ENCODE measurements around the gene GTF2E1. TPM values are rescaled to one million over a fixed set of nuclear protein-coding genes. Genes with fewer than 3 reads are reported as not detected.

GTF2E1 gene
- total and polyA plus RNA-seq, 10 of the 15 experiments (the other 5 are each of a cell fraction or from before 2014, with no cell fraction given) = 9.2 to 24.9 (median 16.2) TPM

DNA sequence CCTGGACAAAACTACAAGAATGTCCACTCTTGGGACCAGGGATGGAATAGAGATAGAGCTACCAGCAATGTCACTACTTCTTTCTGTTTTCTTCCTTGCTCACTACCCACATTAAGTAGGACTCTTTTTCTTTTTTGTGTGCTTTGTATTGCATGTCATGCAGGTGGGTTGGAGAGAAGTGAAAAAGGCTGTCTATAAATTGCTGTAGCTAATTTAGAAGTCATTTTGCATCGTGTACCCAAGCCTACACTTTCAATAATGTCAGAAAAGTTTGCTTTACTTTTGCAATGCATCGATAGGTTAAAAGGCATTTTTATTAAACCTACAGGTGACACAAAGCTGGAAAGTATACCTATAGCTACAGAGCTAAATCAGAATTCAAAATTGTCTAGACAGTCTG lies 58.9 kb downstream of the GTF2E1 start:
- Histone ChIP-seq H3K4me2 (ENCODE audit: control insufficient read depth, insufficient read depth) (no peak overlapping the region), H3K27ac (ENCODE audit: control insufficient read depth, insufficient read depth) (no peak overlapping the region), H2AFZ (ENCODE audit: control insufficient read depth, low read depth, low read length) (no peak overlapping the region), H3K4me1 (ENCODE audit: control insufficient read depth, insufficient read depth, low read length) (no peaks in the 10 kb centered on the region), H3K9me3 (replicated peaks; ENCODE audit: control insufficient read depth, insufficient read depth, low read length) (no peaks in the 10 kb centered on the region), H3K79me2 (ENCODE audit: control insufficient read depth, insufficient read depth, low read length) (no peaks in the 10 kb centered on the region), H3K27me3 (replicated peaks in 1 of 2; ENCODE audit: control insufficient read depth in 2 of 2, insufficient read depth in 2 of 2, low read length in 1 of 2) (no peaks in the 10 kb centered on the region), H4K20me1 (ENCODE audit: control insufficient read depth, insufficient read depth) (no peaks in the 10 kb centered on the region), H3K36me3 (ENCODE audit: control insufficient read depth in 2 of 2, insufficient read depth in 2 of 2, low read length in 1 of 2) (no peaks in the 10 kb centered on the region), H3K4me3 (no peak overlapping the region), H3K9ac (ENCODE audit: control insufficient read depth, insufficient read depth, low read length) (no peak overlapping the region)
- FAIRE-seq (no peak), ATAC-seq (no peak), DNase-seq (ENCODE audit: low read depth, low spot score) (no peak)
- POLR2A ChIA-PET = no interaction called here
- 27% methylated on average over 2 of the region's 2 CpGs for WGBS (ENCODE audit: insufficient coverage, insufficient replicate concordance, low lambda C conversion rate, missing lambda C conversion rate)
- TF ChIP-seq, protein P1, sequence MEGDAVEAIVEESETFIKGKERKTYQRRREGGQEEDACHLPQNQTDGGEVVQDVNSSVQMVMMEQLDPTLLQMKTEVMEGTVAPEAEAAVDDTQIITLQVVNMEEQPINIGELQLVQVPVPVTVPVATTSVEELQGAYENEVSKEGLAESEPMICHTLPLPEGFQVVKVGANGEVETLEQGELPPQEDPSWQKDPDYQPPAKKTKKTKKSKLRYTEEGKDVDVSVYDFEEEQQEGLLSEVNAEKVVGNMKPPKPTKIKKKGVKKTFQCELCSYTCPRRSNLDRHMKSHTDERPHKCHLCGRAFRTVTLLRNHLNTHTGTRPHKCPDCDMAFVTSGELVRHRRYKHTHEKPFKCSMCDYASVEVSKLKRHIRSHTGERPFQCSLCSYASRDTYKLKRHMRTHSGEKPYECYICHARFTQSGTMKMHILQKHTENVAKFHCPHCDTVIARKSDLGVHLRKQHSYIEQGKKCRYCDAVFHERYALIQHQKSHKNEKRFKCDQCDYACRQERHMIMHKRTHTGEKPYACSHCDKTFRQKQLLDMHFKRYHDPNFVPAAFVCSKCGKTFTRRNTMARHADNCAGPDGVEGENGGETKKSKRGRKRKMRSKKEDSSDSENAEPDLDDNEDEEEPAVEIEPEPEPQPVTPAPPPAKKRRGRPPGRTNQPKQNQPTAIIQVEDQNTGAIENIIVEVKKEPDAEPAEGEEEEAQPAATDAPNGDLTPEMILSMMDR (IDR thresholded peaks at IDR 0.05 in 2 of 3, conservative IDR thresholded peaks at IDR 0.05 in 1 of 3; ENCODE audit: control insufficient read depth in 2 of 3, extremely low read depth in 1 of 3, insufficient read depth in 1 of 3, low read depth in 3 of 3, low read length in 3 of 3) = no peak
- TF ChIP-seq MTA2 (IDR thresholded peaks at IDR 0.05; ENCODE audit: low read depth) (no peak), ZZZ3 (IDR thresholded peaks at IDR 0.05; ENCODE audit: control insufficient read depth, insufficient read length, low read depth) (no peak), CREM (IDR thresholded peaks at IDR 0.05; ENCODE audit: low read depth) (no peak), CBX5 (IDR thresholded peaks at IDR 0.05; ENCODE audit: low read depth) (no peak), EP300 (IDR thresholded peaks at IDR 0.05; ENCODE audit: borderline replicate concordance in 1 of 2, control insufficient read depth in 1 of 2, low read depth in 2 of 2, low read length in 2 of 2) (no peak), TAF1 (IDR thresholded peaks at IDR 0.05; ENCODE audit: borderline replicate concordance, low read depth, low read length) (no peak), SIN3A (IDR thresholded peaks at IDR 0.05; ENCODE audit: low read depth, low read length) (no peak), SUPT20H (IDR thresholded peaks at IDR 0.05; ENCODE audit: borderline replicate concordance, control insufficient read depth, low read depth, low read length) (no peak)
- TF ChIP-seq, protein P2, sequence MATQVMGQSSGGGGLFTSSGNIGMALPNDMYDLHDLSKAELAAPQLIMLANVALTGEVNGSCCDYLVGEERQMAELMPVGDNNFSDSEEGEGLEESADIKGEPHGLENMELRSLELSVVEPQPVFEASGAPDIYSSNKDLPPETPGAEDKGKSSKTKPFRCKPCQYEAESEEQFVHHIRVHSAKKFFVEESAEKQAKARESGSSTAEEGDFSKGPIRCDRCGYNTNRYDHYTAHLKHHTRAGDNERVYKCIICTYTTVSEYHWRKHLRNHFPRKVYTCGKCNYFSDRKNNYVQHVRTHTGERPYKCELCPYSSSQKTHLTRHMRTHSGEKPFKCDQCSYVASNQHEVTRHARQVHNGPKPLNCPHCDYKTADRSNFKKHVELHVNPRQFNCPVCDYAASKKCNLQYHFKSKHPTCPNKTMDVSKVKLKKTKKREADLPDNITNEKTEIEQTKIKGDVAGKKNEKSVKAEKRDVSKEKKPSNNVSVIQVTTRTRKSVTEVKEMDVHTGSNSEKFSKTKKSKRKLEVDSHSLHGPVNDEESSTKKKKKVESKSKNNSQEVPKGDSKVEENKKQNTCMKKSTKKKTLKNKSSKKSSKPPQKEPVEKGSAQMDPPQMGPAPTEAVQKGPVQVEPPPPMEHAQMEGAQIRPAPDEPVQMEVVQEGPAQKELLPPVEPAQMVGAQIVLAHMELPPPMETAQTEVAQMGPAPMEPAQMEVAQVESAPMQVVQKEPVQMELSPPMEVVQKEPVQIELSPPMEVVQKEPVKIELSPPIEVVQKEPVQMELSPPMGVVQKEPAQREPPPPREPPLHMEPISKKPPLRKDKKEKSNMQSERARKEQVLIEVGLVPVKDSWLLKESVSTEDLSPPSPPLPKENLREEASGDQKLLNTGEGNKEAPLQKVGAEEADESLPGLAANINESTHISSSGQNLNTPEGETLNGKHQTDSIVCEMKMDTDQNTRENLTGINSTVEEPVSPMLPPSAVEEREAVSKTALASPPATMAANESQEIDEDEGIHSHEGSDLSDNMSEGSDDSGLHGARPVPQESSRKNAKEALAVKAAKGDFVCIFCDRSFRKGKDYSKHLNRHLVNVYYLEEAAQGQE (IDR thresholded peaks at IDR 0.05; ENCODE audit: low read depth, low read length) = no peak
- TF ChIP-seq, protein P3, sequence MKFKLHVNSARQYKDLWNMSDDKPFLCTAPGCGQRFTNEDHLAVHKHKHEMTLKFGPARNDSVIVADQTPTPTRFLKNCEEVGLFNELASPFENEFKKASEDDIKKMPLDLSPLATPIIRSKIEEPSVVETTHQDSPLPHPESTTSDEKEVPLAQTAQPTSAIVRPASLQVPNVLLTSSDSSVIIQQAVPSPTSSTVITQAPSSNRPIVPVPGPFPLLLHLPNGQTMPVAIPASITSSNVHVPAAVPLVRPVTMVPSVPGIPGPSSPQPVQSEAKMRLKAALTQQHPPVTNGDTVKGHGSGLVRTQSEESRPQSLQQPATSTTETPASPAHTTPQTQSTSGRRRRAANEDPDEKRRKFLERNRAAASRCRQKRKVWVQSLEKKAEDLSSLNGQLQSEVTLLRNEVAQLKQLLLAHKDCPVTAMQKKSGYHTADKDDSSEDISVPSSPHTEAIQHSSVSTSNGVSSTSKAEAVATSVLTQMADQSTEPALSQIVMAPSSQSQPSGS (IDR thresholded peaks at IDR 0.05; ENCODE audit: low read length) = no peak
- TF ChIP-seq, protein P4, sequence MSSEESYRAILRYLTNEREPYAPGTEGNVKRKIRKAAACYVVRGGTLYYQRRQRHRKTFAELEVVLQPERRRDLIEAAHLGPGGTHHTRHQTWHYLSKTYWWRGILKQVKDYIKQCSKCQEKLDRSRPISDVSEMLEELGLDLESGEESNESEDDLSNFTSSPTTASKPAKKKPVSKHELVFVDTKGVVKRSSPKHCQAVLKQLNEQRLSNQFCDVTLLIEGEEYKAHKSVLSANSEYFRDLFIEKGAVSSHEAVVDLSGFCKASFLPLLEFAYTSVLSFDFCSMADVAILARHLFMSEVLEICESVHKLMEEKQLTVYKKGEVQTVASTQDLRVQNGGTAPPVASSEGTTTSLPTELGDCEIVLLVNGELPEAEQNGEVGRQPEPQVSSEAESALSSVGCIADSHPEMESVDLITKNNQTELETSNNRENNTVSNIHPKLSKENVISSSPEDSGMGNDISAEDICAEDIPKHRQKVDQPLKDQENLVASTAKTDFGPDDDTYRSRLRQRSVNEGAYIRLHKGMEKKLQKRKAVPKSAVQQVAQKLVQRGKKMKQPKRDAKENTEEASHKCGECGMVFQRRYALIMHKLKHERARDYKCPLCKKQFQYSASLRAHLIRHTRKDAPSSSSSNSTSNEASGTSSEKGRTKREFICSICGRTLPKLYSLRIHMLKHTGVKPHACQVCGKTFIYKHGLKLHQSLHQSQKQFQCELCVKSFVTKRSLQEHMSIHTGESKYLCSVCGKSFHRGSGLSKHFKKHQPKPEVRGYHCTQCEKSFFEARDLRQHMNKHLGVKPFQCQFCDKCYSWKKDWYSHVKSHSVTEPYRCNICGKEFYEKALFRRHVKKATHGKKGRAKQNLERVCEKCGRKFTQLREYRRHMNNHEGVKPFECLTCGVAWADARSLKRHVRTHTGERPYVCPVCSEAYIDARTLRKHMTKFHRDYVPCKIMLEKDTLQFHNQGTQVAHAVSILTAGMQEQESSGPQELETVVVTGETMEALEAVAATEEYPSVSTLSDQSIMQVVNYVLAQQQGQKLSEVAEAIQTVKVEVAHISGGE (CRISPR knock-in tag; IDR thresholded peaks at IDR 0.05) = no peak
- RAD21 ChIA-PET (ENCODE audit: unreplicated experiment) = interaction anchor here (1.0 to 1.5 kb wide), 2 partner anchors 18 to 206 kb away, joined by 3 read pairs; partner anchors contain the start of gene NDUFB4
- SMC1A ChIA-PET (ENCODE audit: uncharacterized antibody, unreplicated experiment) = interaction anchor here (0.7 to 2.7 kb wide), 5 partner anchors 8 to 384 kb away, joined by 3 to 9 read pairs (median 3); no protein-coding TSS in a partner anchor
- BruUV-seq (replicated peaks) = no TSS peak
- in situ Hi-C loops (cut with MboI) = no loop called here
- intact Hi-C loops (cut with micrococcal nuclease; ENCODE audit: unreplicated experiment) = no loop called here
- CTCF ChIA-PET = interaction anchor here (1.0 to 2.3 kb wide), 4 partner anchors 11 to 557 kb away, joined by 3 to 12 read pairs (median 4); no protein-coding TSS in a partner anchor
